Measurements from ENCODE around the gene CFAP61.

CFAP61 gene

DNA sequence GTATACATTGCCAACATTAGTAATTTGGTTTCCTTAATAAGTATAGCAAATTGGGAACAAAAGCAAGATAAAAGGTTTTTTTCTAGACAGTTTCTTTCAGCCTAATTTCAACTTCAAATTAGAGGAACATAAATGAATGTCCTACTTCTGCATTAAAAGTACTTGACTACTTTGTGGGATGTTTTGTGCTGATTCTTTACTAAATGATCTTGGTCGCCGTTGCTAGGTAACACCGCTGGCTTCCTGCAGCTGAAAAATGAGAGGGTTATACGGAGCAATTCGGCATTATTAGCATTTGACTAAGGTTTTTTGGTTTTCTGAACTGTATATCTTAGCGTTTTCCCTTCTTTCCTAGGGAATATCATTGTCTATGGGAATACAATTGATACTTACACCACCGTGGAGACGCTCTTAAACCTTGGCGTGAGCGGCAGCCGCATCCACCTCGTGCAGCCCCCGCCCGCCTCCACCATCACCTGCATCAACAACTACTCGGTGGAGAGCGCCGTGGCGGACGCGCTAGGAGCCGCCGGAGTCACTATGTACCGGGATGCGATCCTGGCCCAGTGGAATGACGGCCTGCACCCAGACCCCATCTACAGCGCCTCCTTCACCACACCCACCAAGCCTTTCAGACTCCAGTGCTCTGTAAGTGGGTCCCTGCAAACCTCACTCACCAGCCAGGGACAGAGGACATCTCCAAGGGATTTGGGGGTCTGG lies 224.6 kb downstream of the CFAP61 start:
- H3K36me3 ChIP-seq (ENCODE audit: control insufficient read depth in 2 of 2, insufficient read depth in 1 of 2, low read length in 2 of 2), result no peaks in the 10 kb centered on the region
- H3K4me1 ChIP-seq (ENCODE audit: control insufficient read depth, insufficient read depth, low read length), result no peaks in the 10 kb centered on the region
- no peak overlapping the region for H3K4me3 ChIP-seq (ENCODE audit: low read depth, low read length)
- H3K27ac ChIP-seq (ENCODE audit: extremely low read depth, low read depth, low read length), result no peak overlapping the region
- TF ChIP-seq ZNF248 (tag by site-specific recombination; IDR thresholded peaks at IDR 0.05), result no peak
- TF ChIP-seq ZBTB1 (tag by site-specific recombination; IDR thresholded peaks at IDR 0.05), result no peak
- TF ChIP-seq, protein P1, sequence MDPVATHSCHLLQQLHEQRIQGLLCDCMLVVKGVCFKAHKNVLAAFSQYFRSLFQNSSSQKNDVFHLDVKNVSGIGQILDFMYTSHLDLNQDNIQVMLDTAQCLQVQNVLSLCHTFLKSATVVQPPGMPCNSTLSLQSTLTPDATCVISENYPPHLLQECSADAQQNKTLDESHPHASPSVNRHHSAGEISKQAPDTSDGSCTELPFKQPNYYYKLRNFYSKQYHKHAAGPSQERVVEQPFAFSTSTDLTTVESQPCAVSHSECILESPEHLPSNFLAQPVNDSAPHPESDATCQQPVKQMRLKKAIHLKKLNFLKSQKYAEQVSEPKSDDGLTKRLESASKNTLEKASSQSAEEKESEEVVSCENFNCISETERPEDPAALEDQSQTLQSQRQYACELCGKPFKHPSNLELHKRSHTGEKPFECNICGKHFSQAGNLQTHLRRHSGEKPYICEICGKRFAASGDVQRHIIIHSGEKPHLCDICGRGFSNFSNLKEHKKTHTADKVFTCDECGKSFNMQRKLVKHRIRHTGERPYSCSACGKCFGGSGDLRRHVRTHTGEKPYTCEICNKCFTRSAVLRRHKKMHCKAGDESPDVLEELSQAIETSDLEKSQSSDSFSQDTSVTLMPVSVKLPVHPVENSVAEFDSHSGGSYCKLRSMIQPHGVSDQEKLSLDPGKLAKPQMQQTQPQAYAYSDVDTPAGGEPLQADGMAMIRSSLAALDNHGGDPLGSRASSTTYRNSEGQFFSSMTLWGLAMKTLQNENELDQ (tag by site-specific recombination; IDR thresholded peaks at IDR 0.05; ENCODE audit: low read depth), result no peak
- TF ChIP-seq, protein P2, sequence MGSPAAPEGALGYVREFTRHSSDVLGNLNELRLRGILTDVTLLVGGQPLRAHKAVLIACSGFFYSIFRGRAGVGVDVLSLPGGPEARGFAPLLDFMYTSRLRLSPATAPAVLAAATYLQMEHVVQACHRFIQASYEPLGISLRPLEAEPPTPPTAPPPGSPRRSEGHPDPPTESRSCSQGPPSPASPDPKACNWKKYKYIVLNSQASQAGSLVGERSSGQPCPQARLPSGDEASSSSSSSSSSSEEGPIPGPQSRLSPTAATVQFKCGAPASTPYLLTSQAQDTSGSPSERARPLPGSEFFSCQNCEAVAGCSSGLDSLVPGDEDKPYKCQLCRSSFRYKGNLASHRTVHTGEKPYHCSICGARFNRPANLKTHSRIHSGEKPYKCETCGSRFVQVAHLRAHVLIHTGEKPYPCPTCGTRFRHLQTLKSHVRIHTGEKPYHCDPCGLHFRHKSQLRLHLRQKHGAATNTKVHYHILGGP (tag by site-specific recombination; IDR thresholded peaks at IDR 0.05), result no peak
- no peak for TF ChIP-seq ZNF184 (tag by site-specific recombination; IDR thresholded peaks at IDR 0.05)
- TF ChIP-seq ZNF610 (tag by site-specific recombination; IDR thresholded peaks at IDR 0.05; ENCODE audit: borderline replicate concordance), result no peak
- TF ChIP-seq WT1 (tag by site-specific recombination; IDR thresholded peaks at IDR 0.05), result no peak
- no peak for TF ChIP-seq ZNF624 (tag by site-specific recombination; IDR thresholded peaks at IDR 0.05)
- TF ChIP-seq HOXA7 (CRISPR knock-in tag; IDR thresholded peaks at IDR 0.05; ENCODE audit: borderline replicate concordance), result no peak
- TF ChIP-seq ZBTB20 (tag by site-specific recombination; IDR thresholded peaks at IDR 0.05), result no peak
- no peaks in the 10 kb centered on the region for H3K9me3 ChIP-seq (ENCODE audit: control insufficient read depth, insufficient read depth, low read depth, low read length)
- POLR2A ChIA-PET, result no interaction called here
- CTCF ChIA-PET, result no interaction called here

DNA sequence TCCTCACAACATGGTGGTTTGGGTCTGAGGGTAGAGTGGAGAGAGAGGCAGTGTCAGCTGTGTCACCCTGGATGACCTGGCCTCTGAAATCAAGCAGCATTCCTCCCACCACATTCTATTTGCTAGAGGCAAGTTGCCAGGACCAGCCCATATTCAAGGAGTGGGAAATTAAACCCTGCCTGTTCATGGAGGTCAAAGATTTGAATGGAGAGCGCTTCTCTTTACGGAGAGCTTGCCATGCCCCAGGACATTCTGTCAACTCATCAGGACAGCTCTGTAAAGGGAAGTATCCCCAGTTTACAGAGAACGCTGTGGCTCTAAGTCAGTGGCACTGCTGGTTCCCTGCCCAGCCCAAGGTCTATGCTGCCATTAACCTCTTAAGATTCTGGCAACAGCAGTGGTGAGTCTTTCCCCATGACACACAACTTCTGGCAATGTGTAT lies 225.6 kb downstream of the CFAP61 start:
- no peaks in the 10 kb centered on the region for H3K4me1 ChIP-seq (ENCODE audit: control insufficient read depth, insufficient read depth, low read length)
- TF ChIP-seq ZNF202 (tag by site-specific recombination; IDR thresholded peaks at IDR 0.05; ENCODE audit: borderline replicate concordance), result no peak
- TF ChIP-seq ZNF621 (tag by site-specific recombination; IDR thresholded peaks at IDR 0.05), result no peak
- no peaks in the 10 kb centered on the region for H3K9me3 ChIP-seq (ENCODE audit: control insufficient read depth, insufficient read depth, low read depth, low read length)
- ChIA-PET POLR2A (no interaction called here), CTCF (interaction anchor here (1.0 kb wide), 1 partner anchor 12 kb away, joined by 3 read pairs; no protein-coding TSS in a partner anchor)
- H3K27ac ChIP-seq (ENCODE audit: extremely low read depth, low read depth, low read length), result no peak overlapping the region
- H3K4me3 ChIP-seq (ENCODE audit: low read depth, low read length), result no peak overlapping the region
- no peaks in the 10 kb centered on the region for H3K36me3 ChIP-seq (ENCODE audit: control insufficient read depth in 2 of 2, insufficient read depth in 1 of 2, low read length in 2 of 2)

DNA sequence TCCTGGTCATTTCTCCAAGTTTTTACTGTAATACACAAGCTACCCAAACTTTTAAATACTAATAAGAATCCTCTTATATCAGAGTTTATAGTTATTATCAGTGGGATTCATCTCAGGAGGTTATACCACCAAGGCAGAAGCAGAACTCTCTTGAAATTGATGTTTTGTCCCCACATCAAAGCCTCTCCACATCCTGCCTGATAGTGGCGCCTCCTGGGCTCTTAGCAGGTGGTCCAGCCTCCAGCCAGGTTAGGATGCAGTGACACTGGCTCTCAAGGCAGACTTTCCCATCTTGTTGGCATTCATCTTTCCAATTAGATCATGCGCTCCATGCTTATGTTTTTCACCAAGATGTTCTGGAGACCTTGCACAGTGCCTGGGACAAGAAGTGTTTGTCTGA lies 233.7 kb downstream of the CFAP61 start:
- ChIA-PET CTCF (no interaction called here), POLR2A (interaction anchor here (0.6 kb wide), 2 partner anchors 172 to 1235 kb away, joined by 3 read pairs; no protein-coding TSS in a partner anchor)
- TF ChIP-seq ZNF777 (tag by site-specific recombination; IDR thresholded peaks at IDR 0.05; ENCODE audit: borderline replicate concordance), result no peak
- TF ChIP-seq SETDB1 (IDR thresholded peaks at IDR 0.05; ENCODE audit: insufficient read length, low read length), result no peak
- TF ChIP-seq MEIS1 (CRISPR knock-in tag; IDR thresholded peaks at IDR 0.05; ENCODE audit: borderline replicate concordance), result no peak
- TF ChIP-seq MZF1 (tag by site-specific recombination; IDR thresholded peaks at IDR 0.05; ENCODE audit: borderline replicate concordance), result no peak
- TF ChIP-seq ZNF23 (tag by site-specific recombination; IDR thresholded peaks at IDR 0.05; ENCODE audit: borderline replicate concordance), result no peak
- no peak for TF ChIP-seq ZNF521 (tag by site-specific recombination; IDR thresholded peaks at IDR 0.05)
- TF ChIP-seq ZNF157 (tag by site-specific recombination; IDR thresholded peaks at IDR 0.05), result no peak
- Histone ChIP-seq H3K36me3 (ENCODE audit: control insufficient read depth in 2 of 2, insufficient read depth in 1 of 2, low read length in 2 of 2) (no peaks in the 10 kb centered on the region), H3K4me1 (ENCODE audit: control insufficient read depth, insufficient read depth, low read length) (no peaks in the 10 kb centered on the region), H3K4me3 (ENCODE audit: low read depth, low read length) (no peak overlapping the region), H3K27ac (ENCODE audit: extremely low read depth, low read depth, low read length) (no peak overlapping the region), H3K9me3 (ENCODE audit: control insufficient read depth, insufficient read depth, low read depth, low read length) (no peaks in the 10 kb centered on the region)
